HG03066 (cell line): Measurements from ENCODE around the gene CCT3.
A peak's percentile ranks its signal among the peaks of the same experiment; 100 is the strongest.
"Not testable (repeated sequence)": the region's sequence is repeated elsewhere in the genome, so short reads cannot be mapped to it uniquely, and the experiment has no call there.

Source experiments
- ATAC-seq: cut with Tn5 transposase; IDR thresholded peaks from one replicate; pipeline ENCODE4 v1.9.1; 2021; ENCODE audit warnings: low read depth; ENCODE audit not compliant: unreplicated experiment

Gene CCT3

GRCh38 chr1:156337052-156337887 is 822 bp downstream of the CCT3 start:
- no peak for ATAC-seq

DNA sequence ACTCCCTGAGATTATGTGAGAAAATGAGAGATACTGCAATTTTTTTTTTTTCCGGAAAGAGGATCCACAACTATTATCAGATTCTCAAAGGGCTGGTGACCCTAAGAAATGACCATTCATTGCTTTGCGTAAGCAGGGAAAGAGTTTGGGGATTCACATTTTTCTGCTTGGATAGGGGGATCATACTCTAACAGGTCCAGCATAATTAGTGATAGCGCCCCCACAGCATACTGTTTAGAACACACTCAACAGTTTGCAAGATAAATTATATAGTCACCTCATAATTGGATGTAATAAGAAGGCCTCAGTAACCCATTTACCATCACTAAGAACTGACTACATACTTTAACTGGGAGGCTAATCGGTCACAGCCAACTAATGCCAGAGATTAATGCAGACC is 1.9 kb downstream of the CCT3 start:
- ATAC-seq = no peak

GRCh38 chr1:156323179-156323578 is 14.9 kb downstream of the CCT3 start:
- not testable (repeated sequence) for ATAC-seq

DNA sequence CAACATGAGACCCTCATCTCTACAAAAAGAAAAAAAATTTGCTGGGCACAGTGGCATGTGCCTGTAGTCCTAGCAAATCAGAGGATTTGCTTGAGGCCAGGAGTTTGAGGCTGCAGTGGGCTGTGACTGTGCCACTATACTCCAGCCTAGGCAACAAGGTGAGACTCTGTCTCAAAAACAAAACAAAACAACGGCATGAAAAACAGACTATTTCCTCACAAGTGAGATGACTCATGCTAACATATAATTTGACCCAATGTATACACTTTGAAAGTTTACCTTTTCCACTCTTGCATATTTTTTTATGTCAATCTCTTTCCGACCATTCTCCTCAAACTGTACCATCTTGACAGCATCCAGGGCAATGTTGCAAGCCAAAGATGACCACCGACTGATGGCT is 17.5 kb downstream of the CCT3 start:
- ATAC-seq = no peak

GRCh38 chr1:156319664-156320063 is 18.4 kb downstream of the CCT3 start:
- no peak for ATAC-seq

DNA sequence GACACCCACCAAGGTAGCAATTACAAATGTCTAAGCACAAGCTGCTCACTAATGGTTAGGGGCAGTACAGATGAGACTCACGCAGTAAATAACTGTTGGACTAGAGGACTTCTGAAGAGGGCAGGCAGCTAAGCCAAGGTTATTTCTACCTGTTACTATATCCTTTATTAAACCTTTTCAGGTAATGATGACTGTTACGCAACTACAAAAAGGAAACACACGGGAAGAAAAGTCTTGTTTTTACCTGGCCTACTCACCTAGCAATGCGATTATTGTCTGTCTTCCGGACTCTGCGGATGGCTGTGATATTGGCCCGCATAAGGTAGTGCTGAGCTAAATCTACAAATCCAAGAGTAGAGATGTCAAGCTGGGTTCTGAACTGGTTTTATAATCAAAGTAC is 21.2 kb downstream of the CCT3 start:
- no peak for ATAC-seq

GRCh38 chr1:156310962-156311361 is 27.1 kb downstream of the CCT3 start:
- no peak for ATAC-seq

DNA sequence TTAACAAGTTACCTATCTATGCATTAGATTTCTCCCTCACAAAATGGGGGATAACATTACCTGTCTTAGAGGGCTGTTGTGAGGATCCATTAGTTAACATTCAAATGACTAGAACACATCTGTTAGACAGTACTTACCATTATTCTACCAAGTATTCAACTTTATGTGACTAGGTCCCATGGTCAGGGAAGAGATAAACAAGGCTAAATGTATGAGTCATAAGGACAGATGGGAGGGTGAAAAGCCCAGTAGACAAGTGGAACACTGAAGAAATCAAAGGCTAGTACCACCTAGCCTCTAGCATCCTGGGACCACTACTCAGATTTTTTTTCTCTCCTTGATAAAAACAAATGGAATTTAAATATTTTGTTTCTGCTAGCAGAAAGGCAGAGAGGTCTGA is 30.0 kb downstream of the CCT3 start:
- no peak for ATAC-seq

- no peak for ATAC-seq
These were observed 32.9 kb downstream of the CCT3 start for GRCh38 chr1:156305215-156305614.

DNA sequence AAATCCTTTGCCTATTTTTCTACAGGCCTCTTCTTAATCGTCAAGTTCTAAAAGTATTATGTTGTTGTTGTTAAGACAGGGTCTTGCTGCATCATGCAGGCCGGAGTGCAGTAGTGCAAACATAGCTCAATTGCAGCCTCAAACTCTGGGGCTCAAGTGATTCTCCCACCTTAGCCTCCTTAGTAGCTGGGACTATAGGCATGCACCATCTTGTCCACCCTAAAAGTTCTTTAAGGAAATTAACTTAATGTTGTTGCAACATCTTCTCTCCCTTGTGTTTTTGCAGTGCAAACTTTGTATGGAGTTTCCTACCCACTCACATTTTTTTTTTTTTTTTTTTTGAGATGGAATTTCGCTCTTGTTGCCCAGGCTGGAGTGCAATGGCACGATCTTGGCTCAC is 34.9 kb downstream of the CCT3 start:
- no peak for ATAC-seq

DNA sequence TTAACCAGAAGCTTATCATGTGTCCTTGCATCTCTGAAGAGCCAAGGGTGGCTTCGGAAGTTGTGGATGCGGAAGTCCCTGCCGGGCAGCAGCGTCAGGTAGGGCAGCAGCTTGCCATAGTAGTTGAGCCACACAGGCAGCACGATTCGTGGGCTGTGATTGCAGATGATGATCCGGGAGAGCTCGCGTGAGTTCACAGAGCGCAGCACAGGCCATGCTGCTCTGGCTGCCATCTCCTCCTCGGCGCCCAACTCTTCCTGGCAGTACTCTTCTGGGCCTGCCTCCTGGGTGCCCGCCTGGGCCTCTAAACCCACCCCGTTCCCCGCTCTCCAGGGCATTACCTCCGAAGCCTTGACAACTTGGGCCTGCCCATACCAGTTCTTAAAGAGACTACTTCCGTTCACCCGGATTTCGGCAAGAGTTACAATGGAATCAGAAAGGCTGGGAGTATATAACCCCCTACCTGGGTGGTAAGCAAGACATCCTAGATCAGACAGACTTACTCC is 39.2 kb downstream of the CCT3 start, which contains the start of gene VHLL:
Gene VHLL (minus strand): TSS at position 456 of the 506 bp plus-strand sequence. CDS start 118 bp downstream, at position 338.
- ATAC-seq = no peak

DNA sequence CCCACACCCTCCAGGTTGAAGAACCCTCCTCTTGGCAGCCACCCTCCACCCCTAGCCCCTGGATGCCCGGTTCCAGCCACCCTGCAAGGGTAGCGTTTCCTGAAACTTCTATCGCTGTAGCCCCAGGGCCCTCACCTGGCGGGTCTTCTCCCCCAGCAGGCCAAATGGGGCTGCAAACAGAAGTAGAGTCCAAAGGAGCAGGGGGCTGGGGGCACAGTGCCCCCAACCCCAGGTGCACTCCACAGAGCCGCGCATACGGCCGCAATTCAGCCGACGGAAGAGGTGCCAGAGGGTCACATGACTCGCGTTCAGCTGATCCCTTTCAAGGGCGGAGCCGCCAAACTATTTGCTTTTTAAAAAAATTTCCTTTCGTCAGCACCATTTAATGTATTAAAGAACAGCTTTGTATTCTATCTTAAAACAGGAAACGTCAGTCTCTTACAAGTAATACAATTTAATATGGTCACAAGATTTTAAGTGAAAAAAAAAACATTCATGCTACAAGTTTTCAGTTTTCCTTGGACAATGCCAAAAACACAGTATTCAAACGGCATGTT is 42.6 kb downstream of the CCT3 start, which contains the start of gene GLMP:
Gene GLMP (minus strand): TSS at position 289 of the 557 bp plus-strand sequence. CDS start 34 bp downstream, at position 255.
- no peak for ATAC-seq

DNA sequence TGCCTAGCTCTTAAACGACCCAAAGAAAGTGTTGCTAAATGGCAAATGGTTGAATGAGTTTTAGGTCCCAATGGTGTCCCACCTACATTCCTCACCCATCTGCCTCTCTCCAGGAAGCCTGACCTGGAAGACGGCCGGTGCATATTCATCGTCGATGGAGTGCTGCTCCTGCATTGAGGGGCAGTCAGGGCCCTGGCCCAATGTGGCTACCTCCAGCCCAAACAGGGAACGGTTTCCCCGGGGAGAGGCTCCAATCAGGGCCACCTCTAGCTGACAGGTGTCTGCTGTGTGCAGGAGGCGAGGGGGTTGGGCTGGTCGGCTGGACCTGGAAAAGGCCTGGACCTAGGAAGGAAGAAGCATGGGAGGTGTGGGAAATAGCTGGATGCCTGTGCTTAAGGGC is 44.2 kb downstream of the CCT3 start:
- ATAC-seq = no peak

GRCh38 chr1:156293098-156293434 is 45.0 kb downstream of the CCT3 start:
- ATAC-seq = no peak

- peak; percentile 80 for ATAC-seq
These were observed 46.6 kb downstream of the CCT3 start for GRCh38 chr1:156291226-156292061.

DNA sequence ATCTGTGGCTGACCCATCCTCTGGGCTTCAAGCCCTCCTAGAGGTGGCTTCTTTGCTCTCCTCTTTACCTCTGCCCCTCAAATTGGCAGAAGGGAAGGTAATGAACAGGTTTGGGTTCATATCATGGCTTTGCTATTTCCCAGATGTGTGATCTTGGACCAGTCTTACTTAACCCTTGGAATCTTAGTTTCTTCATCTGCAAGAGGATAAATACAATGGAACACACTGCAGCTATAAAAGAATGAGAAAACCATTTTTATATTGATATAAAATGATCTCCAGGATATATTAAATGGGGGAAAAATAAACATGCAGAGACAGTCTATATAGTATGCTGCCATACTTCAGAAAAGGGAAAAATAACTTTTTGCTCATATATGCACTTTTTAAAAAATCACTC is 48.2 kb downstream of the CCT3 start:
- ATAC-seq = no peak

DNA sequence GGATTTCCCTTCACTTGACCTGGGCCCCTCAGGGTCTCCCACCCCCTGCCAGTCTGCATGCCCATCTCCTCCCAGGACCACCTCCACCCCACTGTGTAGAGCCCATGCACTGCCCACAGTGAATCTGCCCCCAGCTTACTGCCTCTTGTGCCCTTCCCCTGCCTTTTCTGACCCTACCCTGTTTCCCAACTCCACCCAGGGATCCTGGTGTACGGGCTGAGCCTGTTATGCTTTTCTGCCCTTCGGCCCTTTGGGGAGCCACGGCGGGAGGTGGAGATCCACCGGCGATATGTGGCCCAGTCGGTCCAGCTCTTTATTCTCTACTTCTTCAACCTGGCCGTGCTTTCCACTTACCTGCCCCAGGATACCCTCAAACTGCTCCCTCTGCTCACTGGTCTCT is 52.0 kb downstream of the CCT3 start:
- no peak for ATAC-seq

DNA sequence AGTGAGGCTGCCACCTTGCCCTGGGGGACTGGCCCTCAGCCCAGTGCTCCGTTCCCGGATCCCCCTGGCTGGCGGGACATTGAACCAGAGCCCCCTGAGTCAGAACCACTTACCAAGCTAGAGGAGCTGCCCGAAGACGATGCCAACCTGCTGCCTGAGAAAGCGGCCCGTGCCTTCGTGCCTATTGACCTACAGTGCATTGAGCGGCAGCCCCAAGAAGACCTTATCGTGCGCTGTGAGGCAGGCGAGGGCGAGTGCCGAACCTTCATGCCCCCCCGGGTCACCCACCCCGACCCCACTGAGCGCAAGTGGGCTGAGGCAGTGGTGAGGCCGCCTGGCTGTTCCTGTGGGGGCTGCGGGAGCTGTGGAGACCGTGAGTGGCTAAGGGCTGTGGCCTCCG is 52.7 kb downstream of the CCT3 start:
- no peak for ATAC-seq

GRCh38 chr1:156284757-156285156 is 53.3 kb downstream of the CCT3 start:
- no peak for ATAC-seq

DNA sequence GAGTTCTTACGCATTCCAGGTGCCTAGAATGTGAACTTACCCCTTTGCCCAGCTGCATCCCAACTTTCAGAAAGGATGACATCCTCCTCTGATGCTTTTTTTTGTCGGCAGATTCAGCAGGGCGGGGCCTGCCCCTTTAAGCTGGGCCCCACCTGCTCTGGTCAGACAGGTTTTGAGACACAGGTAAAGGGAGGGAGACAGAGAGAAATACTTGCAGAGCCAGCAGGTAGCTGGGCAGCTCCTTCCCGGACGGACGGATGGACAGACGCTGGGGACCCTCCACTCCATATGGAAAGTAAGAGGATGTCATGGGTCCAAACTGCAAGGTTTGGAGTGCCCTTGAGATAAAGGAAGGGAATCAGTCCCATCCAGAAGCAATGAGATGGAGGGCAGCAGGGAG is 54.0 kb downstream of the CCT3 start, which contains the start of gene TMEM79:
Gene TMEM79 (plus strand): TSS at position 214 of the 400 bp plus-strand sequence. CDS start 902 bp downstream, outside the sequence.
- ATAC-seq = no peak

GRCh38 chr1:156283521-156283920 is 54.6 kb downstream of the CCT3 start:
- no peak for ATAC-seq
